Measurements from ENCODE around the gene MAB21L3.

DNA sequence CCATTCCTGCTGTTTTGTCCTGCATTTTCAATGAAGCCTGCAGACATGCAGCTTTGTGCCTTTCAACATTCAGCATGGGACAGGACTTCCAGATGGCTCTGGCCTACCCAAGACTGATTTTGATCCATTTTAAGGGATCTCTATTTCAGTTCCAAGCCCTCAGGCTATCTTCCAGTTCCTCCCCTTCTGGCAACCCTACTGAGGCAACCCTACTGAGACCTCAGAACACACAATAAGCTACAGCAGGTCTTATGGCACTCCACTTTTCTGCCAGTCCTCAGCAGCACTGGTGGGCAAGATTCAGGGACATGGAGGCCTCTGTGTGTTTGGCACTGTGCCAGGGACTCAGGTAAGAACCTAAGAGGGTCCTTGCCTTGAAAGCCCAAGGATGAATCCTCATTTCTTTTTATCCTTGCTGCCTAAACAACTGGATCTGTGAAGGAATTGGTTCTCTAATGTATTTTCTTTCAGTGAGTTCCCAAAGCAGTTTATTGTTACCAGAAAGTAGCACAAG is 50.7 kb downstream of the MAB21L3 start:
- no peak for TF ChIP-seq MAX (IDR thresholded peaks at IDR 0.05)
- TF ChIP-seq RAD21 (IDR thresholded peaks at IDR 0.05; ENCODE audit: low read depth): no peak
- TF ChIP-seq TAF1 (IDR thresholded peaks at IDR 0.05; ENCODE audit: low read depth): no peak
- no peak for TF ChIP-seq CREB1 (IDR thresholded peaks at IDR 0.05; ENCODE audit: low read depth)
- no peak for TF ChIP-seq EP300 (IDR thresholded peaks at IDR 0.05; ENCODE audit: borderline replicate concordance)
- TF ChIP-seq EGR1 (IDR thresholded peaks at IDR 0.05): no peak
- TF ChIP-seq FOXM1 (IDR thresholded peaks at IDR 0.05; ENCODE audit: borderline replicate concordance, low read depth): no peak
- TF ChIP-seq, protein P1, sequence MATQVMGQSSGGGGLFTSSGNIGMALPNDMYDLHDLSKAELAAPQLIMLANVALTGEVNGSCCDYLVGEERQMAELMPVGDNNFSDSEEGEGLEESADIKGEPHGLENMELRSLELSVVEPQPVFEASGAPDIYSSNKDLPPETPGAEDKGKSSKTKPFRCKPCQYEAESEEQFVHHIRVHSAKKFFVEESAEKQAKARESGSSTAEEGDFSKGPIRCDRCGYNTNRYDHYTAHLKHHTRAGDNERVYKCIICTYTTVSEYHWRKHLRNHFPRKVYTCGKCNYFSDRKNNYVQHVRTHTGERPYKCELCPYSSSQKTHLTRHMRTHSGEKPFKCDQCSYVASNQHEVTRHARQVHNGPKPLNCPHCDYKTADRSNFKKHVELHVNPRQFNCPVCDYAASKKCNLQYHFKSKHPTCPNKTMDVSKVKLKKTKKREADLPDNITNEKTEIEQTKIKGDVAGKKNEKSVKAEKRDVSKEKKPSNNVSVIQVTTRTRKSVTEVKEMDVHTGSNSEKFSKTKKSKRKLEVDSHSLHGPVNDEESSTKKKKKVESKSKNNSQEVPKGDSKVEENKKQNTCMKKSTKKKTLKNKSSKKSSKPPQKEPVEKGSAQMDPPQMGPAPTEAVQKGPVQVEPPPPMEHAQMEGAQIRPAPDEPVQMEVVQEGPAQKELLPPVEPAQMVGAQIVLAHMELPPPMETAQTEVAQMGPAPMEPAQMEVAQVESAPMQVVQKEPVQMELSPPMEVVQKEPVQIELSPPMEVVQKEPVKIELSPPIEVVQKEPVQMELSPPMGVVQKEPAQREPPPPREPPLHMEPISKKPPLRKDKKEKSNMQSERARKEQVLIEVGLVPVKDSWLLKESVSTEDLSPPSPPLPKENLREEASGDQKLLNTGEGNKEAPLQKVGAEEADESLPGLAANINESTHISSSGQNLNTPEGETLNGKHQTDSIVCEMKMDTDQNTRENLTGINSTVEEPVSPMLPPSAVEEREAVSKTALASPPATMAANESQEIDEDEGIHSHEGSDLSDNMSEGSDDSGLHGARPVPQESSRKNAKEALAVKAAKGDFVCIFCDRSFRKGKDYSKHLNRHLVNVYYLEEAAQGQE (IDR thresholded peaks at IDR 0.05; ENCODE audit: low read depth): no peak
- no peak for TF ChIP-seq CEBPB (IDR thresholded peaks at IDR 0.05)
- no peak for TF ChIP-seq YY1 (IDR thresholded peaks at IDR 0.05; ENCODE audit: low read depth)
- TF ChIP-seq ZBTB7A (IDR thresholded peaks at IDR 0.05; ENCODE audit: low read depth): no peak

Data from Ishikawa (cell line).